Progenitor cell of endocrine pancreas (in vitro differentiated cells): ENCODE data around the gene MGAT4B. TPM values are rescaled to one million over a fixed set of nuclear protein-coding genes. Genes with fewer than 3 reads are reported as not detected.

ENCODE experiments used
- DNase-seq: peaks from one replicate; pipeline ENCODE4 v3.0.0; 2021; ENCODE audit warnings: low spot score; ENCODE audit not compliant: unreplicated experiment
- H3K27ac Mint-ChIP-seq: 2 replicates; pipeline ENCODE4 v1.8.0; 2021; ENCODE audit warnings: mild to moderate bottlenecking, moderate library complexity, mixed read lengths
- H3K27me3 Mint-ChIP-seq: 2 replicates; pipeline ENCODE4 v1.8.0; 2021; ENCODE audit warnings: mixed read lengths
- H3K36me3 Mint-ChIP-seq: 2 replicates; pipeline ENCODE4 v1.8.0; 2022; ENCODE audit warnings: mixed read lengths; ENCODE audit not compliant: insufficient read depth
- H3K4me1 Mint-ChIP-seq: 2 replicates; pipeline ENCODE4 v1.8.0; 2021; ENCODE audit warnings: low read depth, mixed read lengths
- H3K4me3 Mint-ChIP-seq: 2 replicates; pipeline ENCODE4 v1.8.0; 2021; ENCODE audit warnings: low read depth, mild to moderate bottlenecking, moderate library complexity, mixed read lengths
- H3K9me3 Mint-ChIP-seq: 2 replicates; pipeline ENCODE4 v1.8.0; 2021; ENCODE audit warnings: low read depth, mixed read lengths
- CTCF ChIP-seq: fragments of 200-600 bp; sonication (generic); IDR thresholded peaks from one replicate; pipeline ENCODE4 v1.5.0; 2021; ENCODE audit warnings: antibody characterized with exemption, mild to moderate bottlenecking; ENCODE audit not compliant: unreplicated experiment
- total RNA-seq: library from RNA; stranded (reverse); gene quantifications from 2 replicates; pipeline ENCODE4 v1.2.1, GENCODE V29; 2021

MGAT4B gene
- total RNA-seq, 1 donor from 2014 or later, result 159 TPM

DNA sequence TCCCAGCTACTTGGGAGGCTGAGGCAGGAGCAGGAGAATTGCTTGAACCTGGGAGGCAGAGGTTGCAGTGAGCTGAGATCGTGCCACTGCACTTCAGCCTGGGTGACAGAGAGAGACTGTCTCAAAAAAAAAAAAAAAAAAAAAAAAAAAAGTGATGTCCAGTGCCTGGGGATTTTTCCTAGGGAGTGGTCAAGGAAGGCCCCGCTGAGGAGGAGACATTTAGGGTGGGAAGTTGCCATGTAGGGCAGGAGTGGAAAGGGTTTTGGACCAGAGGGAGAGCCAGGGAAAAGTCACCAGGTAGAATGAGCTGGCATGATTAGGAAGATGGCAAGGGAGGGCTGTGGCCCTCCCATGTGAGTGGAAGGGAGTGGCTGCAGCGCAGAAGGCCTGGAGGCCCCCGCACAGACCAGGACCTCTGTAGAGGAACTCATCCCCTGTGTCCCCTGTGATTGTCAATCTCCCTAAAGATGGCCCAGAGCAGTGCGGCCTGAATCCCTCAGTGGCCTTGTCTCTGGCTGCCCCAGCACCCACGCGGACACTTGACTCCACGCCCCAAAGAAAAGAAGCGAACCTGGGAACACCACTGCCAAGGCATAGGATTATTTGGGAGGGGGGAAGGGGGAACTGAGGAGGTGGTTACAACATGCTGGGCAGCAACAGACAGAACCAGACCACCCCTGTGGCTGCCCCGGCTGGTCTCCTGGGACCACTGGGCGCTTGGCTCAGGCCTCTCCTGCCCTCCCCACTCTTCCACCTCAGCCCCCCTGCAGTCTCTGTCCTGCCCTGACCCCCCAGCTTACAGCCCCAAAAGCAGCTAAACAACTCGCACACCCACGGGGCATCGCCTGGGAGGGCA lies 11.5 kb upstream of the MGAT4B start:
- no peaks in the 10 kb centered on the region for H3K9me3 Mint-ChIP-seq
- peaks cover 9% of the 10 kb centered on the region for H3K36me3 Mint-ChIP-seq
- peak overlapping the region; percentile 65 for H3K4me3 Mint-ChIP-seq
- TF ChIP-seq CTCF, result no peak
- H3K4me1 Mint-ChIP-seq, result peaks cover 30% of the 10 kb centered on the region
- no peak for DNase-seq
- H3K27me3 Mint-ChIP-seq, result peaks cover 2% of the 10 kb centered on the region
- H3K27ac Mint-ChIP-seq, result peak overlapping the region; percentile 96

DNA sequence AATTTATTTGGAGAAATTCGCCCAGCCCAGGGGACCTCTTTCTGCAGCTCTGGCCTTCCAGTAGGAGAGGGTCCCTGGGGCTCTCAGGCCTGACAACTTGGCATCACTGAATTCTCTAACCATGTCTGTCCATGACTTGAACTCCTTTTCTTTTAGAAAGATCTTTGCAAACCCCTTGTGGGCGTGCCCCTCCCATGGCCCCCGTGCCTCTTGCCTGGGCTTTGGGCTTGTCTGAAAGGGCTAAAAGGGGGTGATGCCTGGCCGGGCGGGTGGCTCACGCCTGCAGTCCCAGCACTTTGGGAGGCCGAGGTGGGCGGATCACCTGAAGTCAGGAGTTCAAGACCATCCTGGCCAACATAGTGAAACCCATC lies 10.8 kb upstream of the MGAT4B start:
- Mint-ChIP-seq H3K27ac (peak overlapping the region; percentile 96), H3K4me3 (peak overlapping the region; percentile 26), H3K4me1 (peaks cover 24% of the 10 kb centered on the region), H3K36me3 (peaks cover 9% of the 10 kb centered on the region), H3K9me3 (no peaks in the 10 kb centered on the region), H3K27me3 (peaks cover 2% of the 10 kb centered on the region)
- TF ChIP-seq CTCF, result no peak
- DNase-seq, result no peak

- no peak for DNase-seq
- peak overlapping the region; percentile 45 for H3K4me3 Mint-ChIP-seq
- H3K27ac Mint-ChIP-seq, result no peak overlapping the region
- peaks cover 18% of the 10 kb centered on the region for H3K4me1 Mint-ChIP-seq
- TF ChIP-seq CTCF, result peak; percentile 6
- H3K9me3 Mint-ChIP-seq, result no peaks in the 10 kb centered on the region
- peaks cover 2% of the 10 kb centered on the region for H3K27me3 Mint-ChIP-seq
- H3K36me3 Mint-ChIP-seq, result peaks cover 11% of the 10 kb centered on the region
These were observed 10.3 kb upstream of the MGAT4B start for GRCh38 chr5:179816796-179817469.

DNA sequence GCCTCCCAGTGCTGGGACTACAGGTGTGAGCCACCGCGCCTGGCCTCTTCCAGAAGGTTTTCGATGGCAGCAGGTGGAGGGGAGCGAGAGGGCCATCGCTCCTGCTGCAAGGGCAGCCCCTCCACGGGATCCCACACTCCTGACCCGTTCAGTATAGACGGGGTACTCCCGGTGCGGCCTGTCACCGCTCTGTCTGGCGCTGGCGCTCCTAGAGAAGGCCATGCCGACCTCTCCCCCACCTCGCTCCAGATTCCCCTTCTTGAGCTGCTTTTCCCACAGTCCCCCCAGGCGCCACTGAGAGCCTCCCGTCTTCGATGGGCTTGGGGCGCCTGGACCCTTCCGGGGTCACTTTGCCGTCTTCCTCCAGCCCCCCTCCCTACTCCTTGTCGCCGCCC lies 9.7 kb upstream of the MGAT4B start:
- Mint-ChIP-seq H3K9me3 (no peaks in the 10 kb centered on the region), H3K27me3 (peaks cover 2% of the 10 kb centered on the region), H3K27ac (no peak overlapping the region), H3K4me3 (peak overlapping the region; percentile 45), H3K4me1 (peaks cover 15% of the 10 kb centered on the region), H3K36me3 (peaks cover 11% of the 10 kb centered on the region)
- TF ChIP-seq CTCF, result no peak
- DNase-seq, result no peak

- Mint-ChIP-seq H3K36me3 (peaks cover 11% of the 10 kb centered on the region), H3K4me1 (peaks cover 15% of the 10 kb centered on the region), H3K4me3 (peak overlapping the region; percentile 62), H3K9me3 (no peaks in the 10 kb centered on the region), H3K27ac (no peak overlapping the region), H3K27me3 (peaks cover 2% of the 10 kb centered on the region)
- DNase-seq, result no peak
- no peak for TF ChIP-seq CTCF
These were observed 9.0 kb upstream of the MGAT4B start for GRCh38 chr5:179815491-179816249.
